ENCODE measurements around the gene AQP5. TPM values are rescaled to one million over a fixed set of nuclear protein-coding genes. Genes with fewer than 3 reads are reported as not detected.

AQP5 gene
- total and polyA plus RNA-seq, 2 of the 8 experiments (the other 6 are each of a cell fraction or from before 2014, with no cell fraction given), result 2.5 to 3.2 TPM

DNA sequence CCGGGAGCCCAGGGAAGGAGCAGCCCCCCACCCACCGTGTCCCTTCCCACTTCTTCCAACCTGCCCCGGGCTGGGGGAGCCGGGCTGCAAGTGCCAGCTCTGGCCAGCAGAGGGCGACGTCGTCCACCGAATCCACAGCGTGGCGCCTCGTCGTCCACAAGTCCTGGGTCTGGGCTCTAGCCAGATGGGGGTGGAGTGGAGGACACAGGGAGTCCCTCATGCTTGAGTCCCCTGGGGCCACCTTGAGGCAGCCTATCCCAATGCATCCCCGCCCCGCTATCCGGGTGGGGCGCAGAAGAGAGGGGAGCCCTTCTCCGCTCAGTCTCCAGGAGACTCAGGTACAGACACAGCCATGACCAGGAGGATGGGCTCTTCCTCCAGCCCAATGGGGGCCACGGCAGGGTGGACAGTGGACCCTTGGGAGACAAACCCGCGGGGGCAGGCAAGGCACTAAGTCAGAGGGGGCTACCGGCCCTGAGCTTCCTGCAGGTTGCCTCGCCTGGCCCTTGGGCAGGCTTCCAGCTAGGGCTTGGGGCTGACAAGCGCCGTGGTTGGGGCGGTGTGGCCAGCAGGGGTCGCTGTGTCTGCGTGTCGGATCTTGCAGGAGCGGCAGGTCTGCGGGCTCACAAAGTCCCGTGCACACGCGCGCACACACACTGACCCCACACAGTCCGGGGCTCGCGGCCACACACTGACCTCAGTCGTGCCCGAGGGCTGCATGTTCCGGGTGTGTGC is 5.5 kb downstream of the AQP5 start (continued):
- 0 out of 4 replicates have a peak, but pooled peaks of 1 of the 2 experiments have one; percentile 11 for TF ChIP-seq HDAC2 (IDR thresholded peaks at IDR 0.05; ENCODE audit: borderline replicate concordance in 1 of 2, low read depth in 2 of 2, low read length in 2 of 2)
- TF ChIP-seq EZH2 (IDR thresholded peaks at IDR 0.05; ENCODE audit: low read depth, low read length, severe bottlenecking), result no peak
- no peak for TF ChIP-seq ASH2L (IDR thresholded peaks at IDR 0.05; ENCODE audit: low read length)
- TF ChIP-seq RXRA (IDR thresholded peaks at IDR 0.05; ENCODE audit: insufficient read depth, low read depth, low read length), result no peak
- TF ChIP-seq SP2 (IDR thresholded peaks at IDR 0.05; ENCODE audit: low read length), result no peak
- TF ChIP-seq, protein P1, sequence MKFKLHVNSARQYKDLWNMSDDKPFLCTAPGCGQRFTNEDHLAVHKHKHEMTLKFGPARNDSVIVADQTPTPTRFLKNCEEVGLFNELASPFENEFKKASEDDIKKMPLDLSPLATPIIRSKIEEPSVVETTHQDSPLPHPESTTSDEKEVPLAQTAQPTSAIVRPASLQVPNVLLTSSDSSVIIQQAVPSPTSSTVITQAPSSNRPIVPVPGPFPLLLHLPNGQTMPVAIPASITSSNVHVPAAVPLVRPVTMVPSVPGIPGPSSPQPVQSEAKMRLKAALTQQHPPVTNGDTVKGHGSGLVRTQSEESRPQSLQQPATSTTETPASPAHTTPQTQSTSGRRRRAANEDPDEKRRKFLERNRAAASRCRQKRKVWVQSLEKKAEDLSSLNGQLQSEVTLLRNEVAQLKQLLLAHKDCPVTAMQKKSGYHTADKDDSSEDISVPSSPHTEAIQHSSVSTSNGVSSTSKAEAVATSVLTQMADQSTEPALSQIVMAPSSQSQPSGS (IDR thresholded peaks at IDR 0.05; ENCODE audit: low read length), result no peak
- no peak for TF ChIP-seq TAF7 (optimal IDR thresholded peaks at IDR 0.05; ENCODE audit: borderline replicate concordance, low read depth, low read length)
- no peak for TF ChIP-seq BRCA1 (IDR thresholded peaks at IDR 0.05; ENCODE audit: low read depth, low read length)
- no peak for TF ChIP-seq PHF8 (conservative IDR thresholded peaks at IDR 0.05; ENCODE audit: low read depth, low read length)
- TF ChIP-seq SIX5 (IDR thresholded peaks at IDR 0.05; ENCODE audit: low read depth, low read length), result no peak
- TF ChIP-seq USF2 (IDR thresholded peaks at IDR 0.05; ENCODE audit: low read length), result no peak
- TF ChIP-seq TEAD4 (IDR thresholded peaks at IDR 0.05; ENCODE audit: low read depth, low read length), result no peak
- TF ChIP-seq ATF3 (IDR thresholded peaks at IDR 0.05; ENCODE audit: insufficient read depth, low read depth, low read length), result no peak
- TF ChIP-seq GTF2F1 (IDR thresholded peaks at IDR 0.05; ENCODE audit: borderline replicate concordance, low read depth, low read length), result no peak
- no peak for TF ChIP-seq CBX8 (IDR thresholded peaks at IDR 0.05; ENCODE audit: borderline replicate concordance, low read depth, low read length)
- TF ChIP-seq KDM5A (IDR thresholded peaks at IDR 0.05; ENCODE audit: low read length), result no peak
- no peak for TF ChIP-seq CHD1 (IDR thresholded peaks at IDR 0.05; ENCODE audit: low read depth, low read length)
- TF ChIP-seq KDM1A (IDR thresholded peaks at IDR 0.05; ENCODE audit: borderline replicate concordance, low read length), result no peak
- no peak for TF ChIP-seq NANOG (IDR thresholded peaks at IDR 0.05; ENCODE audit: insufficient read depth, low read depth, low read length, poor library complexity, severe bottlenecking)

All from H1 (cell line).